Sigmoid colon (tissue), 7 donors: ENCODE data around the gene ARHGAP22. TPM values are rescaled to one million over a fixed set of nuclear protein-coding genes. Genes with fewer than 3 reads are reported as not detected.

Experiments
- DNase-seq: peaks from one replicate; pipeline ENCODE4 v3.0.0-alpha.2; 2019
- H3K27ac ChIP-seq, 4 donors: fragments of 200-600 bp; sonication (generic); one replicate each; pipeline ENCODE4 v1.5.1; 2016 to 2019; ENCODE audit warnings: mild to moderate bottlenecking in 1 of 4
- H3K27me3 ChIP-seq, 3 donors: fragments of 200-600 bp; sonication (generic); one replicate each; pipeline ENCODE4 v1.5.1; 2019; ENCODE audit warnings: mild to moderate bottlenecking in 1 of 3
- H3K36me3 ChIP-seq, 4 donors: fragments of 200-600 bp; sonication (generic); one replicate each; pipeline ENCODE4 v1.5.1; 2016 to 2019
- H3K4me1 ChIP-seq, 4 donors: fragments of 200-600 bp; sonication (generic); one replicate each; pipeline ENCODE4 v1.5.1; 2017 to 2019
- H3K4me3 ChIP-seq, 4 donors: fragments of 200-600 bp; sonication (generic); one replicate each; pipeline ENCODE4 v1.5.1; 2017 to 2019; ENCODE audit warnings: mild to moderate bottlenecking in 2 of 4, moderate library complexity in 1 of 4
- H3K9me3 ChIP-seq, 4 donors: fragments of 200-600 bp in 3 of 4; sonication (generic) in 3 of 4; one replicate each; pipeline versions ENCODE4 v1.5.1 to v1.6.1; 2013 to 2019
- CTCF ChIP-seq, 4 experiments: fragments of 450-650 bp in 3 of 4; fragments of 200-600 bp in 1 of 4; IDR thresholded peaks; one replicate each; pipeline ENCODE4 v1.5.1; 2016 to 2019; ENCODE audit warnings: antibody characterized with exemption in 4 of 4, mild to moderate bottlenecking in 3 of 4, moderate library complexity in 2 of 4
- EP300 ChIP-seq, 4 donors: sonication (generic); formaldehyde crosslinking; IDR thresholded peaks; one replicate each; pipeline ENCODE4 v1.6.1; 2017; ENCODE audit warnings: antibody characterized with exemption in 4 of 4
- POLR2A ChIP-seq, 2 donors: fragments of 450-650 bp; IDR thresholded peaks; one replicate each; pipeline ENCODE4 v1.6.1; 2016; ENCODE audit warnings: antibody characterized with exemption in 2 of 2, mild to moderate bottlenecking in 2 of 2, moderate library complexity in 2 of 2
- POLR2AphosphoS5 ChIP-seq, 4 donors: sonication (generic); formaldehyde crosslinking; IDR thresholded peaks; one replicate each; pipeline ENCODE4 v1.6.1; 2017; ENCODE audit warnings: antibody characterized with exemption in 4 of 4
- WGBS, 2 donors: extraction: QIAGEN DNeasy Blood & Tissue Kit; methylation state at CpG; one replicate each; pipeline ENCODE4 v1.1.7; 2013; 5-methylcytosine and 5-hydroxymethylcytosine counted together
- intact Hi-C: fragments of 100-400 bp; cut with DNase I; formaldehyde crosslinking; loops from one replicate; pipeline ENCODE4 v1.15.1; 2023
- polyA plus RNA-seq, 3 donors: library from polyadenylated mRNA; stranded (reverse); fragments of 200-250 nt; gene quantifications; one replicate each; pipeline ENCODE4 v1.2.3, GENCODE V29; 2013
- total RNA-seq, 4 donors: library from RNA; depleted of rRNA; stranded (reverse); fragments of >200 nt; gene quantifications; one replicate each; pipeline ENCODE4 v1.1.0, GENCODE V29; 2016
- donor health status: healthy with polysubstance abuse.
- donor health status: Bipolar disorder and iron deficiency.
- donor health status: healthy.

The ARHGAP22 gene
- total and polyA plus RNA-seq, 7 donors = 1.2 to 6.4 (median 3.1) TPM

DNA sequence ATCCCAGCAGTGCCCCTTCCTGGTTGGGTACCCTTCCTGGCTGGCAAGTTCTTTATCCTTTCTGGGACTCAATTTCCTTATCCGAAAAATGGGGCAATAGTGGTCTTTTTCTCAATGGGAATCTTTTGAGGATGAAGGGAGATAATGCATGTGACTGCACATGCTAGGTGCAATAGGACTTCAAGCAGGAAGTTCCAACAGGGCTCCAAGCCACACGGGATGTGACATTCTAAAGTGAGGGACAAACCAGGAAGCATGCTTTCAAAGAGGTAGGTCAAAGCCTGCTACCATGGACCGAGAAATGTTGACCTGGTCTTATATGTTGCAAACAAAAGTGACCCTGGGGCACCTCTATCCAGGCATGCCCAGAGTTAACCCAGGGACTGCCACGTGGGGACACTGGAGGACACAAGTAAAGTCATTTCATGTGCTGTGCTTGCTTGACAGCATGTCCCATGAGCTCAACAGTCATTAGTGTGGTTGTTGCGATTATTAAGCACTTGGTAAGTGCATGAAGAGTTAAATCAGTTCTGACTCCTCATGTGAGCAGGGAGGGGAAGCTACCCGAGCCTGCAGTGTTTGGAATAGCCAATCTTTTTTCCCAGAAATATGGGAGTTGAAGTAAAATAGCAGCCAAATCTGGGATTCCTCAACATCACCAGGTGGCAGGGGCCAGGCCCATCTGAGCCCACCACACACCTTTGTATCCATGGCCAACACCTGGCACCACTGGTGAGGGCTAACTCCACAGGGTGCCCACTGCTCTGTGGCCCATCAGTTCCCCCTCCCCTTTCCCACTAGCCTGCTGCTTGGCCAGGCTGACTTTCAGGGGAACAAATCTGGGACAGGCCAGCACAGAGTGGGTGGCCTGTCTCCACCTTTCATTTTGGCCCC, 5.7 kb downstream of the ARHGAP22 start:
- TF ChIP-seq POLR2AphosphoS5 (IDR thresholded peaks at IDR 0.05) (no peak), POLR2A (IDR thresholded peaks at IDR 0.05) (no peak), CTCF (IDR thresholded peaks at IDR 0.05) (no peak), EP300 (IDR thresholded peaks at IDR 0.05) (no peak)
- intact Hi-C loops = no loop called here

GRCh38 chr10:48598243-48598935, 6.5 kb downstream of the ARHGAP22 start:
- Histone ChIP-seq H3K36me3 (no peaks in the 10 kb centered on the region), H3K27me3 (no peaks in the 10 kb centered on the region), H3K4me3 (no peak overlapping the region), H3K9me3 (no peaks in the 10 kb centered on the region), H3K27ac (no peak overlapping the region), H3K4me1 (peaks cover 0 to under 1% (median 0%) of the 10 kb centered on the region in 4 donors)
- TF ChIP-seq EP300 (IDR thresholded peaks at IDR 0.05) = no peak
- TF ChIP-seq POLR2AphosphoS5 (IDR thresholded peaks at IDR 0.05) = no peak
- no peak for TF ChIP-seq POLR2A (IDR thresholded peaks at IDR 0.05)
- no peak for TF ChIP-seq CTCF (IDR thresholded peaks at IDR 0.05)
- intact Hi-C loops = no loop called here
- DNase-seq = no peak
- 34 to 77% methylated on average over 7 of the region's 7 CpGs for WGBS, 2 donors

More for the DNA sequence above, 5.7 kb downstream of the ARHGAP22 start:
- no peak overlapping the region for H3K4me3 ChIP-seq
- WGBS, 2 donors = 63 to 74% methylated on average over 6 of the region's 6 CpGs
- no peaks in the 10 kb centered on the region for H3K9me3 ChIP-seq
- H3K27me3 ChIP-seq = no peaks in the 10 kb centered on the region
- H3K27ac ChIP-seq = no peak overlapping the region
- peaks cover 0 to 9% (median 3%) of the 10 kb centered on the region in 4 donors for H3K4me1 ChIP-seq
- no peak for DNase-seq
- no peaks in the 10 kb centered on the region for H3K36me3 ChIP-seq

DNA sequence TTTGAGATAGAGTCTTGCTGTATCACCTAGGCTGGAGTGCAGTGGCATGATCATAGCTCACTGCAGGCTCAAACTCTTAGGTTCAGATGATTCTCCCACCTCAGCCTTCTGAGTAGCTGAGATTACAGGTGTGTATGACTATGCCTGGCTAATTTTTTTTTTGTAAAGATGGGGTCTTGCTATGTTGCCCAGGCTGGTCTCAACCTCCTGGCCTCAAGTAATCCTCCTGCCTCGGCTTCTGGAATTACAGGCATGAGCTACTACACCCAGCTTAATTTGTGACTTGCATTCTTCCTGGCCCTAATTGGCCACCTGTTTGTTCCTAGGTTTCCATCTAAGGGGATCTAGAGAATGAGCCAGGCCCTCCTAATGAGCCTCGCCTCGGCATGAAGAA, 9.3 kb downstream of the ARHGAP22 start:
- H3K27me3 ChIP-seq = no peaks in the 10 kb centered on the region
- H3K36me3 ChIP-seq = no peaks in the 10 kb centered on the region
- intact Hi-C loops = no loop called here
- H3K27ac ChIP-seq = no peak overlapping the region
- no peak for TF ChIP-seq POLR2A (IDR thresholded peaks at IDR 0.05)
- TF ChIP-seq CTCF (IDR thresholded peaks at IDR 0.05) = no peak
- no peak for TF ChIP-seq POLR2AphosphoS5 (IDR thresholded peaks at IDR 0.05)
- TF ChIP-seq EP300 (IDR thresholded peaks at IDR 0.05) = no peak
- no peak overlapping the region for H3K4me3 ChIP-seq
- H3K9me3 ChIP-seq = no peaks in the 10 kb centered on the region
- H3K4me1 ChIP-seq = no peaks in the 10 kb centered on the region
- WGBS, 2 donors = 84 to 93% methylated on average over 3 of the region's 3 CpGs
- no peak for DNase-seq

DNA sequence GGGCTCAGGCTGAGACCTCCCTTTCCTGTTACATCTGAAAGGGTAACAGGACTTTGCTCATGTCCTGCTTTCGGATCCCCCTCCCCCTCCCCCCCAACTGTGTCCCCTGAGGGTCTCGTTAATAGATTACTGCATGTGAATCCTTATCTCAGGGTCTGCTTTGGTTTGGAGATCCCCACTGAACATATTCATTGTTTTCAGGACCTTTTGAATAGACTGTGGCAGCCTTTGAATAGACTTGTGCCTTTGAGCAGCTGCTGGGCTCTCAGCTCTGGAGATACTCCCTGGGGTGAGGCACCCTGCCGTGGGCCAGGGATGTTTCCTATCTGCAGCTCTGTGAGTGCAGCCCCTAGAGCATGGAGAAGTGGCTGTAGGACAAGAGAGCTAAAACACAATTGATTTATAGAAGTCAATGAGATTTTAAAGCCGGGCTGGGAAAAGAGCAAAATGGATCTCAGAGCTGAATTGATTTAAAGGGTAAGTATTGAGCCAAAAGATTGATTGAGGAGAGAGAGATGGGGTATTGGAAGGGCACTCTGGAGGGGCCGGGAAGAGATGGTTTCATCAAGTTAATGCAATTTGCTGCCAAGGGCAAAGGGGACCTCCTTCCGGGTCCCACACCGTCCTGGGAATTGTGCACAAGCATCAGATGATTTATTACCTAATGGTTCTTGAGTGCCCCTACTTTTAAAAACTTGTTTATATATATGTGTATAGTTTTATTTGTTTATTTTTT, 9.9 kb downstream of the ARHGAP22 start:
- H3K4me1 ChIP-seq = no peaks in the 10 kb centered on the region
- no peaks in the 10 kb centered on the region for H3K27me3 ChIP-seq
- no peak for DNase-seq
- WGBS, 2 donors = 86 to 90% methylated on average over 7 of the region's 7 CpGs
- H3K9me3 ChIP-seq = no peaks in the 10 kb centered on the region
- H3K36me3 ChIP-seq = no peaks in the 10 kb centered on the region
- H3K4me3 ChIP-seq = no peak overlapping the region
- H3K27ac ChIP-seq = no peak overlapping the region
- no peak for TF ChIP-seq POLR2A (IDR thresholded peaks at IDR 0.05)
- TF ChIP-seq POLR2AphosphoS5 (IDR thresholded peaks at IDR 0.05) = no peak
- no peak for TF ChIP-seq EP300 (IDR thresholded peaks at IDR 0.05)
- no peak for TF ChIP-seq CTCF (IDR thresholded peaks at IDR 0.05)
- intact Hi-C loops = no loop called here
